Measurements from ENCODE around the gene ENTPD1.
"Not testable (repeated sequence)": the region's sequence is repeated elsewhere in the genome, so short reads cannot be mapped to it uniquely, and the experiment has no call there.

Gene ENTPD1

GRCh38 chr10:95873139-95873538 is 117.2 kb downstream of the ENTPD1 start:
- no peak for DNase-seq

DNA sequence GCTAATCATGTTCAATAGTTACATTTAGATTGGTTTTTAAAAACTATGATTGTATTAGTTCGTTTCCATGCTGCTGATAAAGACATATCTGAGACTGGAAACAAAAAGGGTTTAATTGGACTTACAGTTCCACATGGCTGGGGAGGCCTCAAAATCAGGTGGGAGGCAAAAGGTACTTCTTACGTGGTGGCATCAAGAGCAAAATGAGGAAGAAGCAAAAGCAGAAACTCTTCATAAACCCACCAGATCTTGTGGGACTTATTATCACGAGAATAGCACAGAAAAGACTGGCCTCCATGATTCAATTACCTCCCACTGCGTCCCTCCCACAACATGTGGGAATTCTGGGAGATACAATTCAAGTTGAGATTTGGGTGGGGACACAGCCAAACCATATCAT is 117.7 kb downstream of the ENTPD1 start:
- DNase-seq: no peak

DNA sequence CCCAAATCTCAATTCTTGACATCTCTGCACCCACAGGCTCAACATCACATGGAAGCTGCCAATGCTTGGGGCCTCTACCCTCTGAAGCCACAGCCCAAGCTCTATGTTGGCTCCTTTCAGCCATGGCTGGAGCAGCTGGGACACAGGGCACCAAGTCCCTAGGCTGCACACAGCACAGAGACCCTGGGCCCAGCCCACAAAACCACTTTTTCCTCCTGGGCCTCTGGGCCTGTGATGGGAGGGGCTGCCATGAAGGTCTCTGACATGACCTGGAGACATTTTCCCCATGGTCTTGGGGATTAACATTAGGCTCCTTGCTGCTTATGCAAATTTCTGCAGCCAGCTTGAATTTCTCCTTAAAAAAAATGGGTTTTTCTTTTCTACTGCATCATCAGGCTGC is 118.8 kb downstream of the ENTPD1 start:
- DNase-seq: not testable (repeated sequence)

DNA sequence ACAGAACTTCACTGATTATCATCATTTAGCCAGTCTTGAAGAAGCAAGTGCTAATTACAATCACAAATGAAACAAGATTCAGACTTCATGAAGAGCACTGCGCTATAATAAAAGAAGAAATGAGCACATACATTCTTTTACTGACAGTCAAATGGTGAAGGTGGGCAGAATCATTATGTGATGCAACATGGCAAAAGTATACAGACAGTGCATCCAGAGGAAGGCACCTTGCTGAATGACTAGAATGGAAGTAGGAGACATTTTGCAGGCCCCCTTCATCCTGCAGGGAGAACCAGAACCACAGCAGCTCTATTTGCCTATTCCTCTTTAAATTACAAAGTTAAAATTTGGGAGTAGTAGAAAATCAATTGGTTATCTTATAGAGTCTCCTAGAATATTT is 120.8 kb downstream of the ENTPD1 start:
- DNase-seq: no peak

DNA sequence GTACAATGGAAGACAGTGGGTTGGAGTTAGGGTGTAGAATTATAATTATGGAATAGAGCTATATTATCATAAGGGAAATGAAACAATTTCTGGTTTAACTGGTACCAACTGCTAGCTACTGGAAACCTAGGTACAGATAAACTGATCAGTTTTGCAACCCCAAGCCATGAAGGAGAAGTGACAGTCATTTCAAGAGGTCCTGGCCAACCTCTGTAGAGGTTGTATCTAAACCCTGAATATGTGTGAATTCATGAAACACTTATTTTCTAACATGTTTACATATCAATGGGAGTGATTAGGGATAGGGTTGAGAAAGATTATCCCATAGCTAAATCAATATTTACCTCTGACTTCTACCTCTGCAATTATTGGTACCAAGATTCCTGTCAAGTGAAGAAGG is 121.9 kb downstream of the ENTPD1 start:
- DNase-seq: no peak

DNA sequence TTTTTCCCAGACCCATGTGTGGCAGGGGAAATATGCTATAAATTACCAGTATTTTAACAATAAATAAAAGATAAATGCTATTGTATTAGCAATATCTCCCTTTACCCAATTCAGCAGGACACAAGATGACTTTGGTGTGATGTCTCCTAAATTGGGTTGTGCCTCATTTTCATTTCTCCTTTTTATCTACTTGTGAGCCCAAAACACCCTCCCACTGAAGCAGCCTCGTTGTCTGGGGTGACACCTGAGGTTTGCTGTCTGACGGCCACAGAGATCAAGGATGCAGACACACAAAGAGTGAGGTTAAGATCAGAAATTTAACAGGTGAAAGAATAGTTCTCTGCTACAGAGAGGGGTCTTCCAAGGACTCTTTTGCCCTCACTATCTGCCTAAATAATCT is 124.7 kb downstream of the ENTPD1 start:
- DNase-seq: no peak

DNA sequence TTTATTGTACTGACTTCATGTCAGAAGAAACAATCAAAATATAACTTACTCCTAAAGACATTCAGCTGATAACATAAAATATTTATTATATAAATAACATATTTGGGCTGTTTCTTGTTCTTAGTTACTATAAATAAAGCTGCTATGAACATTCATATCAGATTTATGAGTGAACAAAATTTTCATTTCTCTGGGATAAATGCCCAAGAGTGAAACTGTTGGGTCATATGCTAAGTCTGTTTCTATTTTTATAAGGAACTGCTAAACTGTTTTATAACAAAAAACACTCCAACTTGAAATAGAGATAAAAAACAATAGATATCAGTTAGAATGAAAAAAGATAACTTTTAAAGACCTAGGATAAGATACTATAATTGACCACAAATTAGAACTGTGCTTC is 125.4 kb downstream of the ENTPD1 start:
- DNase-seq: no peak

DNA sequence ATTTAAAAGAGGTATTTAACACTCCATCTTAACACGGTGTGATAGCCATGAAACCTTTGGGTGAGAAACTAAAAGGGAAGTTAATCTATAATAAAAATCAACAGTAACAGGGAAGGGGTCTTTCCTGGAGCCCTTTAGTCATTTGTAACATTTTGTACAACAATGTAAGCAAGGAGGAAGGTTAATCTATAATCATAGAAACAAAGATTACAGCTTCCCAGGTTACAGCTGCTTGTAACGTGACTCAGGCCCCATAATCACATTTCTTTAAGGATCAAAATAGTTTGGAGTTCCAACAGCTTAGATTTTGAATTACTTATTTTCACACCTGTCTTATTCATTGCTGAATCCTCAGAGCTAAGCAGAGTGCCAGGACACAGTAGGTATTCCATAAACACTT is 133.9 kb downstream of the ENTPD1 start:
- DNase-seq: no peak

- no peak for DNase-seq
Measured at GRCh38 chr10:95896071-95896850, 140.3 kb downstream of the ENTPD1 start.

DNA sequence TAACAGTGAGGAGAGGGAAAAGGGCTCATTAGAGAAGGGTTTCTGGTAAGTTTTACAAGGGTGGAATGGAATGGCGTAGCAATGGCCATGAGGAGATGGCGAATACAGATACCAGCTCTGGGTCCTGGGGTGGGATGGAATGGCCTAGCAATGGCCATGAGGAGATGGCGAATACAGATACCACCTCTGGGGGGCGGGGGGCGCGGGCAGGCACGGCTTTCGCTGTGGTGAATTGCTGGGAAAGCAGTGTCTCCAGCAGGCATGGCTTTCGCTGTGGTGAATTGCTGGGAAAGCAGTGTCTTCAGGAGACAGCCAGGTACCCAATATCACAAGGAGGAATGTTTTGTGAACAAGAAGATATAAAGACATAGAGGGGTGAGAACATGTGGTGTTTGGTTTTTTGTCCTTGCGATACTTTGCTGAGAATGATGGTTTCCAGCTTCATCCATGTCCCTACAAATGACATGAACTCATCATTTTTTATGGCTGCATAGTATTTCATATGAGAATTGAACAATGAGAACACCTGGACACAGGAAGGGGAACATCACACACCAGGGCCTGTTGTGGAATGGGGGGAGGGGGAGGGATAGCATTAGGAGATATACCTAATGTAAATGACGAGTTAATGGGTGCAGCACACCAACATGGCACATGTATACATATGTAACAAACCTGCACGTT is 150.1 kb downstream of the ENTPD1 start:
- not testable (repeated sequence) for DNase-seq

GRCh38 chr10:95906677-95907455 is 150.9 kb downstream of the ENTPD1 start:
- peak; percentile 13 for DNase-seq

- DNase-seq: peak; percentile 61
Measured at GRCh38 chr10:95907456-95908253, 151.7 kb downstream of the ENTPD1 start, which contains the start of gene CC2D2B. TSS of gene CC2D2B (plus strand) at chr10:95907975. CDS start at chr10:95911324, 3,349 bp downstream.

DNA sequence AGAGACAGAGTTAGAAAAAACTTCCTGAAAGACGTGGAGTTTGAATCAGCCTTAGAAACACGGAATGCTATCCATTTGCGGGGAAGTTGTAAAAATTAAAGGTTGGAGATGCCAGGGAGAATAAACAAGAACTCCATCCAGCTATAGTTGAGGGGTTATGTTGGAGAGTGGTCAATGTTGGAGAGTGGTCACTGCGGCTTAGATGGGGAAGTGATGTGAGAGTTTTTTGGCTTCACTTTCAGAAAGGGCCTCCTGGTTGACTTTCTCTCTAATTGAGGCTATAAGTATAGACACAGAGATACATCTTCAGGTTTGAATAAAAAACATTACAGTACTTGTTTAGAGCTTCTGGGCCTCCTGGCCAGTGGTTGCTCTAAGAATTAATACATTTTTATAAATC is 152.5 kb downstream of the ENTPD1 start:
- DNase-seq: no peak

- DNase-seq: no peak
Measured at GRCh38 chr10:95909561-95909960, 153.6 kb downstream of the ENTPD1 start.

DNA sequence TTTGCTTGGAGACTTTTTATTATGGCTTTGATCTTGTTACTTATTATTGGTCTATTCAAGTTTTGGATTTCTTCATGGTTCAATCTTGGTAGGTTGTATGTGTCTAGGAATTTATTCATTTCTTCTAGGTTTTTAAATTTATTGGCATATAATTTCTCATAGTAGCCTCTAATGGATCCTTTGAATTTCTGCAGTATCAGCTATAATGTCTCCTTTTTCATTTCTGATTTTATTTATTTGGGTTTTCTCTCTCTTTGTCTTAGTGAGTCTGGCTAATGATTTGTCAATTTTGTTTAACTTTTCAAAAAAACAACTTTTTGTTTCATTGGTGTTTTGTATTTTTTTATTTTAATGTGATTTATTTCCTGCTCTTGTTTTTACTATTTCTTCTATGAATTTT is 160.1 kb downstream of the ENTPD1 start:
- DNase-seq: not testable (repeated sequence)
